PC-9 (cell line): ENCODE data around the gene OSBPL3. TPM values are rescaled to one million over a fixed set of nuclear protein-coding genes. Genes with fewer than 3 reads are reported as not detected.

Experiments
- BruUV-seq: library from RNA; stranded (reverse); fragments of 400-500 nt; replicated peaks from 2 replicates; lab custom pipeline; 2021; lab: Mats Ljungman, UMichigan
- CTCF ChIA-PET: fragments of 300-600 bp; sonication (Branson Sonifier 250); formaldehyde crosslinking; loops from one replicate; lab custom pipeline; 2022; ENCODE audit warnings: antibody characterized with exemption; lab: Charles Lee
- POLR2A ChIA-PET: fragments of 300-600 bp; sonication (Branson Sonifier 250); formaldehyde crosslinking; loops from one replicate; lab custom pipeline; 2022; ENCODE audit warnings: antibody characterized with exemption; ENCODE audit not compliant: unreplicated experiment; lab: Charles Lee
- DNase-seq, 2 experiments: peaks; one replicate each; pipeline versions ENCODE4 v3.0.0 to v3.0.0-alpha.2; 2015 to 2022; ENCODE audit warnings: mixed read lengths in 1 of 2
- H2AFZ ChIP-seq: fragments of 200-600 bp; sonication (generic); 2 replicates; pipeline ENCODE4 v1.8.1; 2017; ENCODE audit warnings: antibody characterized with exemption
- H3F3A ChIP-seq: fragments of 200-600 bp; sonication (generic); 2 replicates; pipeline ENCODE4 v1.8.1; 2017; ENCODE audit warnings: antibody characterized with exemption, mild to moderate bottlenecking, low read depth; ENCODE audit not compliant: insufficient read depth
- H3K27ac ChIP-seq: fragments of 200-600 bp; sonication (generic); 2 replicates; pipeline ENCODE4 v1.6.1; 2016; ENCODE audit warnings: mixed run types
- H3K27me3 ChIP-seq: fragments of 200-600 bp; sonication (generic); 2 replicates; pipeline ENCODE4 v1.6.1; 2016; ENCODE audit warnings: low read depth, mixed run types; ENCODE audit not compliant: insufficient read depth
- H3K36me3 ChIP-seq: fragments of 200-600 bp; sonication (generic); 2 replicates; pipeline ENCODE4 v1.6.1; 2016; ENCODE audit warnings: low read depth, mixed run types
- H3K4me1 ChIP-seq: fragments of 200-600 bp; sonication (generic); replicated peaks from 2 replicates; pipeline ENCODE4 v1.6.1; 2016; ENCODE audit warnings: mixed run types; ENCODE audit not compliant: insufficient read depth
- H3K4me2 ChIP-seq: fragments of 200-600 bp; sonication (generic); 2 replicates; pipeline ENCODE4 v1.6.1; 2017; ENCODE audit warnings: mixed run types
- H3K4me3 ChIP-seq: fragments of 200-600 bp; sonication (generic); 2 replicates; pipeline ENCODE4 v1.6.1; 2016; ENCODE audit warnings: mixed run types
- H3K79me2 ChIP-seq: fragments of 200-600 bp; sonication (generic); 2 replicates; pipeline ENCODE4 v1.6.1; 2017; ENCODE audit warnings: low read depth, mixed run types
- H3K9me2 ChIP-seq: fragments of 200-600 bp; sonication (generic); 2 replicates; pipeline ENCODE4 v1.8.1; 2017; ENCODE audit warnings: mild to moderate bottlenecking; ENCODE audit not compliant: insufficient read depth
- H3K9me3 ChIP-seq: fragments of 200-600 bp; sonication (generic); 2 replicates; pipeline ENCODE4 v1.8.1; 2016; ENCODE audit warnings: low read depth; ENCODE audit not compliant: insufficient read depth
- H4K20me1 ChIP-seq: fragments of 200-600 bp; sonication (generic); 2 replicates; pipeline ENCODE4 v1.8.1; 2017; ENCODE audit not compliant: insufficient read depth
- CTCF ChIP-seq: fragments of 200-600 bp; sonication (generic); conservative IDR thresholded peaks from 2 replicates; pipeline ENCODE4 v1.6.1; 2017; ENCODE audit warnings: mixed run types, antibody characterized with exemption, mild to moderate bottlenecking, moderate library complexity
- EZH2 ChIP-seq: fragments of 200-600 bp; sonication (generic); IDR thresholded peaks from 2 replicates; pipeline ENCODE4 v1.8.0; 2017; ENCODE audit warnings: antibody characterized with exemption, low read depth
- intact Hi-C: fragments of 100-400 bp; cut with micrococcal nuclease; formaldehyde crosslinking; loops from one replicate; pipeline ENCODE4 v1.10.0; 2022; ENCODE audit not compliant: unreplicated experiment
- total RNA-seq: library from RNA; stranded (reverse); gene quantifications from 2 replicates; pipeline ENCODE4 v1.2.3, GENCODE V29; 2021

OSBPL3 gene
- total RNA-seq, 1 experiment from 2014 or later = 87.6 TPM

- Histone ChIP-seq H3K4me2 (no peak overlapping the region), H3F3A (no peaks in the 10 kb centered on the region), H3K36me3 (no peaks in the 10 kb centered on the region), H3K4me1 (0 out of 2 replicates have a peak, but pooled peaks cover 3% of the 10 kb centered on the region), H3K27me3 (no peaks in the 10 kb centered on the region), H3K4me3 (no peak overlapping the region), H4K20me1 (no peaks in the 10 kb centered on the region), H2AFZ (no peak overlapping the region), H3K9me3 (no peaks in the 10 kb centered on the region), H3K9me2 (no peaks in the 10 kb centered on the region), H3K79me2 (no peaks in the 10 kb centered on the region), H3K27ac (no peak overlapping the region)
- ChIA-PET CTCF (interaction anchor here (0.6 kb wide), 1 partner anchor 192 kb away, joined by 3 read pairs; no protein-coding TSS in a partner anchor), POLR2A (interaction anchor here (0.5 kb wide), 1 partner anchor 102 kb away, joined by 3 read pairs; the partner anchor contains the start of gene OSBPL3)
- TF ChIP-seq EZH2 (no peak), CTCF (no peak)
- BruUV-seq = no TSS peak
- DNase-seq = no peak
- intact Hi-C loops = no loop called here
These were observed 102.1 kb downstream of the OSBPL3 start for GRCh38 chr7:24877790-24878311.

GRCh38 chr7:24874791-24875190 lies 105.2 kb downstream of the OSBPL3 start:
- POLR2A ChIA-PET = no interaction called here
- no peaks in the 10 kb centered on the region for H3K27me3 ChIP-seq
- no peaks in the 10 kb centered on the region for H3F3A ChIP-seq
- H3K9me2 ChIP-seq = no peaks in the 10 kb centered on the region
- no peaks in the 10 kb centered on the region for H3K79me2 ChIP-seq
- no peak overlapping the region for H3K4me3 ChIP-seq
- no peak overlapping the region for H3K27ac ChIP-seq
- no peaks in the 10 kb centered on the region for H3K4me1 ChIP-seq
- no TSS peak for BruUV-seq
- H3K9me3 ChIP-seq = no peaks in the 10 kb centered on the region
- 0 out of 2 replicates have a peak, but pooled peaks cover 8% of the 10 kb centered on the region for H3K36me3 ChIP-seq
- no peaks in the 10 kb centered on the region for H4K20me1 ChIP-seq
- CTCF ChIA-PET = no interaction called here
- no peak overlapping the region for H3K4me2 ChIP-seq
- intact Hi-C loops = no loop called here
- DNase-seq = no peak
- TF ChIP-seq CTCF (no peak), EZH2 (no peak)
- H2AFZ ChIP-seq = no peak overlapping the region

- no peaks in the 10 kb centered on the region for H3K4me1 ChIP-seq
- H3K36me3 ChIP-seq = 0 out of 2 replicates have a peak, but pooled peaks cover 8% of the 10 kb centered on the region
- no peaks in the 10 kb centered on the region for H3F3A ChIP-seq
- no peak overlapping the region for H3K4me3 ChIP-seq
- no peaks in the 10 kb centered on the region for H3K27me3 ChIP-seq
- H3K9me3 ChIP-seq = no peaks in the 10 kb centered on the region
- BruUV-seq = no TSS peak
- no peaks in the 10 kb centered on the region for H3K9me2 ChIP-seq
- intact Hi-C loops = no loop called here
- H3K4me2 ChIP-seq = no peak overlapping the region
- POLR2A ChIA-PET = interaction anchor here (0.6 kb wide), 1 partner anchor 12 kb away, joined by 3 read pairs; no protein-coding TSS in a partner anchor
- TF ChIP-seq EZH2 (no peak), CTCF (no peak)
- no peaks in the 10 kb centered on the region for H3K79me2 ChIP-seq
- no peak for DNase-seq
- H2AFZ ChIP-seq = no peak overlapping the region
- H3K27ac ChIP-seq = no peak overlapping the region
- H4K20me1 ChIP-seq = no peaks in the 10 kb centered on the region
- CTCF ChIA-PET = no interaction called here
These were observed 106.0 kb downstream of the OSBPL3 start for GRCh38 chr7:24873944-24874343.
